HCT116 (cell line): ENCODE data around the gene PREB.

Experiments
- CEBPB ChIP-seq: IDR thresholded peaks from 2 replicates; pipeline ENCODE4 v1.6.1; 2012; ENCODE audit warnings: low read depth
- POLR2A ChIP-seq: IDR thresholded peaks from 2 replicates; pipeline ENCODE4 v1.7.0; 2011; ENCODE audit warnings: borderline replicate concordance; ENCODE audit not compliant: insufficient read depth, insufficient read length; ENCODE audit errors: extremely low read depth

GRCh38 chr2:27085673-27086089 lies 48.8 kb downstream of the PREB start:
- TF ChIP-seq POLR2A (no peak), CEBPB (no peak)
